Measurements from ENCODE around the gene BCL2L2. TPM values are rescaled to one million over a fixed set of nuclear protein-coding genes. Genes with fewer than 3 reads are reported as not detected.

Gene BCL2L2
- total RNA-seq, 6 experiments from 2014 or later: 8.8 to 15.8 (median 12.1) TPM

GRCh38 chr14:23301969-23302289, 4.7 kb upstream of the BCL2L2 start:
- intact Hi-C loops (cut with DNase I): no loop called here
- H3K9me3 ChIP-seq: no peaks in the 10 kb centered on the region
- peak; percentile 7 to 30 (median 28) for ATAC-seq
- no peaks in the 10 kb centered on the region for H3K27me3 ChIP-seq
- peaks cover 0 to 10% (median 0%) of the 10 kb centered on the region in 4 donors for H3K36me3 ChIP-seq
- peak overlapping the region; percentile 90 to 99 (median 98) for H3K27ac ChIP-seq
- peak overlapping the region; percentile 67 to 81 (median 79) for H3K4me3 ChIP-seq
- TF ChIP-seq POLR2A (IDR thresholded peaks at IDR 0.05): peak; percentile 77
- no peak for TF ChIP-seq CTCF (IDR thresholded peaks at IDR 0.05)
- DNase-seq: no peak
- H3K4me1 ChIP-seq: peaks cover 0 to 14% (median 5%) of the 10 kb centered on the region in 4 donors
- WGBS (ENCODE audit: insufficient coverage, low coverage, low lambda C conversion rate, missing lambda C conversion rate): 0% methylated on average over 1 of the region's 25 CpGs

GRCh38 chr14:23302290-23303225, 4.1 kb upstream of the BCL2L2 start, which contains the start of gene PPP1R3E:
Gene PPP1R3E, minus strand, starts transcription at chr14:23302859. Its CDS starts 283 bp downstream, at chr14:23302576.
- Histone ChIP-seq H3K4me1 (peaks cover 0 to 20% (median 7%) of the 10 kb centered on the region in 4 donors), H3K9me3 (no peaks in the 10 kb centered on the region)
- DNase-seq: peak; percentile 79 to 86 (median 82)

GRCh38 chr14:23307146-23307530, 505 bp downstream of the BCL2L2 start:
- DNase-seq: no peak
- TF ChIP-seq POLR2A (IDR thresholded peaks at IDR 0.05): no peak
- no peak for TF ChIP-seq CTCF (IDR thresholded peaks at IDR 0.05)
- 3% methylated on average over 5 of the region's 5 CpGs for WGBS (ENCODE audit: insufficient coverage, low coverage, low lambda C conversion rate, missing lambda C conversion rate)
- Histone ChIP-seq H3K27ac (peak overlapping the region; percentile 69 to 89 (median 88)), H3K9me3 (no peaks in the 10 kb centered on the region), H3K36me3 (peaks cover 0 to 15% (median 3%) of the 10 kb centered on the region in 4 donors), H3K4me3 (peak overlapping the region; percentile 82 to 87 (median 87)), H3K4me1 (peaks cover 0 to 20% (median 10%) of the 10 kb centered on the region in 4 donors), H3K27me3 (no peaks in the 10 kb centered on the region)
- intact Hi-C loops (cut with DNase I): no loop called here
- ATAC-seq: no peak

More at GRCh38 chr14:23302290-23303225, 4.1 kb upstream of the BCL2L2 start, which contains the start of gene PPP1R3E:
- peak; percentile 21 to 60 (median 56) for ATAC-seq
- 3% methylated on average over 23 of the region's 81 CpGs for WGBS (ENCODE audit: insufficient coverage, low coverage, low lambda C conversion rate, missing lambda C conversion rate)
- intact Hi-C loops (cut with DNase I): no loop called here
- Histone ChIP-seq H3K27me3 (no peaks in the 10 kb centered on the region), H3K4me3 (peak within 1 kb of the TSS; percentile 67 to 81 (median 79)), H3K36me3 (peaks cover 0 to 6% (median 0%) of the 10 kb centered on the region in 4 donors), H3K27ac (peak within 1 kb of the TSS; percentile 90 to 99 (median 98))
- TF ChIP-seq POLR2A (IDR thresholded peaks at IDR 0.05) (no peak), CTCF (IDR thresholded peaks at IDR 0.05) (no peak)

- intact Hi-C loops (cut with DNase I): no loop called here
- WGBS (ENCODE audit: insufficient coverage, low coverage, low lambda C conversion rate, missing lambda C conversion rate): 95% methylated on average over 13 of the region's 22 CpGs
Observed at GRCh38 chr14:23307687-23308644, 1.3 kb downstream of the BCL2L2 start.

More at GRCh38 chr14:23307687-23308644, 1.3 kb downstream of the BCL2L2 start:
- peak in 1 of 3 donors; percentile 44 for DNase-seq
- H3K9me3 ChIP-seq: no peaks in the 10 kb centered on the region
- H3K4me1 ChIP-seq: peaks cover 0 to 20% (median 10%) of the 10 kb centered on the region in 4 donors
- no peak for ATAC-seq
- peak overlapping the region in 2 of 3 donors; percentile 87 for H3K4me3 ChIP-seq
- no peaks in the 10 kb centered on the region for H3K27me3 ChIP-seq
- H3K36me3 ChIP-seq: peaks cover 0 to 15% (median 3%) of the 10 kb centered on the region in 4 donors
- TF ChIP-seq CTCF (IDR thresholded peaks at IDR 0.05) (no peak), POLR2A (IDR thresholded peaks at IDR 0.05) (no peak)
- peak overlapping the region in 1 of 3 donors; percentile 88 for H3K27ac ChIP-seq

Data from right lobe of liver (tissue), 6 donors.